ENCODE results near the gene DNTT.
"Not testable (repeated sequence)": the region's sequence is repeated elsewhere in the genome, so short reads cannot be mapped to it uniquely, and the experiment has no call there.

DNTT gene

DNA sequence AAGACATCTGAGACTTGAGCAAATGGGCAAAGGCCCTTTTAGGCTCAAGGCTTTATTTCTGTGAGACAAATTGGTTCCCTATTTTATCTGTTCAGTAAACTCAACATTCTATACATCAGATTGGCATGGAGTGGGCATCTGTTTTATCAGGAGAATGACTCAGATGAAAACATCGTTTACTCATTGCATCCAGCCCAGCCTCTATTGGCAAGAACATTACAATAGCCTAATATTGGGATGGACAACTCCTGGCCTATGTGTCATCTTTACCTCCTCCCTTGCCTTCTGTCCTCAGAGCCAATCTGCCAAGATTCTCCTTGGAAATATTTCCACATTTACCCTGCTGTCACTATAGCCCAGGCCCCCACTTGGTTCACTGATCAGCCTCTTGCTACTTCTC is 27.4 kb upstream of the DNTT start:
- no peak for DNase-seq

DNA sequence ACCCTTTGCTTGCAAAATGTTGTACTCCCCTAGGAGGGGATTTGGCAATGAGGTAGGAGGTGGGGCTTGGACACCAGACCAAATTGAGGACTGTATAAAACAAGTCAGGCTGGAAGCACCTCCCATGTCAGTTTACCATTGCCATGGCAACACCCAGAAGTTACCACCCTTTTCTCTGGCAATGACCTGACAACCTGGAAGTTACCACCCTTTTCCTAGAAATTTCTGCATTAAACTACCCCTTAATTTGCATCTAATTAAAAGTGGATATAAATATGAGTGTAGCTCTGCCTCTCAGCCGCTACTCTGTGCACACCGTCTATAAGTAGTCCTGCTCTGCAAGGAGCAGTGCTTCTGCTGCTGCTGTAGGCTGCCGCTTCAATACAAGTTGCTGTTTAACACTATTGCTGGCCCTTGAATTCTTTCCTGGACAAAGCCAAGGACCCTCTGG is 25.0 kb upstream of the DNTT start:
- no peak for DNase-seq

DNA sequence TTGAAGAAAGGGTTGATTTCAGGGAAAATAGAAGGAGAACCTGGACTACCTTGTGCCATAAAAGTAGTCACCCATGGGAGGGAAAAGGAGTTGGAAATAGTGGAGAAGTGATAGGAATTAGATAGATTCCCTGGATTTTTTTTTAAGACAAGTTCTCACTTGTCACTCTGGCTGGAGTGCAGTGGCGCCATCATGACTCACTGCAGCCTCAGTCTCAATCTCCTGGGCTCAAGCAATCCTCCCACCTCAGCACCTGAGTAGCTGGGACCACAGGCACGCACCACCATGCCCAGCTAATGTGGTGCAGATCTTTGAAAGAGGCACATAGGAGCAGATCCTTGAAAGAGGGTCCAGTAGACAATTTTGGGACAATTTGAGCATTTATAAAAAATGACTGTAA is 23.4 kb upstream of the DNTT start:
- no peak for DNase-seq

DNA sequence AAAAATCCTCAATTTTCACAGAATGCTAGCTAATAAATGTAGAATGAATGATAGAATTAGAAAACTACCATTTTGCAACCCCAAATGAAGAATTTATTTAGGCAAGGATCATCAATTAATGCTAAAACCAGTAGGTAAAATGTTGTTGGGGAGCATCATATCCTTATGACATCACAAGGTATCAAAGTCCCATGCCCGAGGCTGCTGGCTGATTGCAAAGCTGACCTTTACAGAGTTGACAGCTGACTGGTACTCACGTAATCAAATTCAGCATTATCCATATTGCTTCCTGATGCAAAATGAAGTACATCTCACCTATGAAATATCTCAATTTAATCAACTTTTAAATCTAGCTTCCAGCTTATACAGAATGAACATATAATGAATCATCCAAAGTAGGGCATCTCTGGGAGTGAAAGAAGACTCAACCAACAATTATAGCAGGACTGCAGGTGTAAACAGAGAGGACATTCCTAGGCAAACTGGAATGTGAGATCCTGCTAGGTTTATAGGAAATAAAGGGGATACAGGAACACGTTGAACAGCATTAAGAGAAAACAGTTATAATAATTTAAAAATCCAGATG is 22.7 kb upstream of the DNTT start:
- DNase-seq, result no peak

DNA sequence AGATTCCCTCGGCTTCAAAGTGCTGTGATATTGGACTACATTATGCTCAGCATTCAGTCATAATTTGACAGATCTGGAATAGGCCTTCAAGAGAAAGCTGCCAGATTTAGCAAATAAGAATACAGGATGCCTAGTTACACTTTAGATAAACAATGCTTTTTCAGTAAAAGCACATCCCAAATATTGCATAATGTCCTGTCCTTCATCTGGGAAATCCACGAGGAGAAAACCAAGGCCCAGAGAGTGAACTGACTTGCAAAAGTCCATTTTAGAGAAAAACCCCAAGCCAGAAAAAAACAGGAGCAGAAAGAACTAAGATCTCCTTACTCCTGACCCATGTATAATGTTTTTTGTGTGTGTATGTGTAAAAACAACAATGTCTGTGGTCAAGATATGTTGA is 20.9 kb upstream of the DNTT start:
- no peak for DNase-seq

DNA sequence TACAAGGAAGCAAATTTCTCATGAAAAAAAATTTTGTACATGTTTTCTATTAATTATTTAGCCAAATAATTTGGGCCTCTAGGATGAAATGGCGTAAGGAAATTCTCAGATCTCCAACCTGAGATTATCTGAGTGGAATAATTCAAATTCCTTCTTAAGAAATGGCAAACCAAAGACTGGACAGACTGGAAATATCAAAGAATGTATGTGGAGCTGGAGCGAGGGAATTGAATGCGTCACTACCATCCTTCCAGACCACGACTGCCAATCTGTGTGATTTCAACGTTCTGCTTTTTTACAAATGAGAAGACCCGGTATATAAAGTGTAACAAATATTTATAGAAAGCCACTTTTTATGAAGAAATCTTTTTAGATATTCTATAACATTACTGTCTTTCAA is 20.5 kb upstream of the DNTT start:
- DNase-seq, result no peak

DNA sequence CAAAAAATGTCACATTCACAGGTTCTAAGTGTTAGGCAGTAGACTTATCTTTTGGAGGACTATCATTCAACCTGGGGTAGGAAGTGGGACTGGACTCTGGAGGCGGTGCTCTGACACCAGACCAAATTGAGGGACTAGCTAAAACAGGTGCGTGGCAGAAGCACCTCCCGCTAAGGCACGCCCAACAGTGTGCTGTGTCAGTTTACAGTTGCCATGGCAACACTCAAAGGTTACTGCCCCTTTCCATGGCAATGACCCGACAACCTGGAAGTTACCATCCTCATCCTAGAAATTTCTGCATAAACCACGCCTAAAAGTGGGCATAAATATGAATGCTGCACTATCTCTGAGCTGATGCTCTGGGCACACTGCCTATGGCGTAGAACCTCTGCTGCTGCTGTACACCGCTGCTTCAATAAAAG is 18.9 kb upstream of the DNTT start:
- no peak for DNase-seq

DNA sequence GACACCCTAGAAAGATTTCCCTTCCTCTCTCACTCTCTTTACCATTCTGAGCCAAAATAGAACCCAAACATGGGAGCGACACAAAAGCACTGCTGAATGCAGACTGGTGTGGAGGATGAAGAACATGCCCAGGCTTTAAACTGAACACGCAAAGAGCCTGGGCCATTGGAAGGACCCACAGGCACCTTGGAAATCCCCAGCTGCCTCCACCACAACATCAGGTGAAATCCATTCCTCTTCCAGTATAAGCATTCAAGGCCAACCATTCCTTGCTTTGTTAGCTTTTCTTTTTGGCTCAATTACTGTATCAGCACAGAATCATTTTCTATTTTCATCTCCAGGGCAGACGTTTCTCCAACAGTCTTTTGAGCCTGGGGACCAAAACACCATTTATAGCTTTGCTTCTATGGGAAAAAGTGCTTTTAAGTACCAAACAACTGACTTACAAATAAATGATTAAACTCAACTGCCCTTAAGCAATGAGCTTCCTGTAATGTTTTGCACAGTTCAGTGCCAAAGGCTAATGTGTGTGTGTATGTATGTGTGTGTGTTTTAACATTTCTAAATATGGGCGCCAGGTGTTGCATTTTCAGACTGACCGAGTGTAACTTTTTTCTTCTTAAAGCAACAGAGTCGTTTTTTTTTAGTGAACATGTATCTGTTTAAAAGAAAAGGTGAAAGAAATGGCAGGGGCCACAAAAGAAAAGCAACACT is 16.7 kb upstream of the DNTT start:
- no peak for DNase-seq

DNA sequence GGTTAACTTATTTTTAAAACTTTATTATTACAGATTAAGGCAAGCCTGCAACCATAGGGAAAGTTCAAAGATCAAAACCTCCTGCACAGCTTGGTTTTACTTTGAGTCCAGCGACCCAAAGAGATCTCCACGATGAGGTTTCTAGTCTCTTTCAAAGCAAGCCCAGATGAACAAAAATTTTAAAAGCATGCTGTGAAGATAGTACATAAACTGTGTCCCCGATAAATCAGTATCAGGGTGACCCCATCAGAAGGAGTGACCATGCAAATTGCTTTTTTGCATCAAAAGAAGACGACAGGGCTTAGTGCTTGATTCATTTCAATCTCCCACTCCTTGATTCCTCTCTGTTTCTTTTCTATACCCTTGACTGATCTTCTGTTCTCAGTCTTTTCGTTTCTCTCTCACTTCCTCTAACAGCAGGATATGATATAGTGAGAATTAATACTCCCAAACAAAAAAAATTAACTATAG is 16.0 kb upstream of the DNTT start:
- DNase-seq, result no peak

DNA sequence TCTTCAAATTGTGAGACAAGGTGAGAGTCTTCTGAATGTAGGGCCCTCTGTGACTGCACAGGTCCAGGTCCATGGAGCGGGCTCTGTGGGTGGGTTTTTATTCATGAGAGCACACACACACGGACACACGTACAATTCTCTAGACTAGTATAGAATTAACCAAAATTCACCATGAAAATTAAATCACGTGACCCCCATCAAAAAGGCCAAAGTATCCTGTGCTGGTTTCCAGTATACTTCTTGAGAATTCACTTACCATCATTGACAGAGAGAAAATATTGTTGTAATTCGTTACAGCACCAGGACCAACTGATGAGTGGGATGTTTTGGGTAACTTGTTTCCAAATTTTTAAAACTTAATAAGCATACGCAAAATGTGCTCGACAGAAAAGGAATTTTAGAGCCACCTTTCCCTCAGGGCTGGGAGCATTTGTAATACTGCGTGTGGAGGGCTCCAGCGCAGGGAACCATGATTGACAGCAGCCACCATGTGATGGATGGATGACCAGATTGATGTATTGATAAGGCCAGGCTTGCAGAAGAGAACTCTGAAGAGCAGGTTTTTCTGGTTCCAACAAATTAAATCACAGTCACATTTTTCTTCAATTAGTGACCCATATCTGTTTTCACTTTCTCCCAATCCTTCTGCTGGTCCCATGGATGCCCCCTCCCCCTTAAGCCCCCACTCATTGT is 14.9 kb upstream of the DNTT start:
- no peak for DNase-seq

DNA sequence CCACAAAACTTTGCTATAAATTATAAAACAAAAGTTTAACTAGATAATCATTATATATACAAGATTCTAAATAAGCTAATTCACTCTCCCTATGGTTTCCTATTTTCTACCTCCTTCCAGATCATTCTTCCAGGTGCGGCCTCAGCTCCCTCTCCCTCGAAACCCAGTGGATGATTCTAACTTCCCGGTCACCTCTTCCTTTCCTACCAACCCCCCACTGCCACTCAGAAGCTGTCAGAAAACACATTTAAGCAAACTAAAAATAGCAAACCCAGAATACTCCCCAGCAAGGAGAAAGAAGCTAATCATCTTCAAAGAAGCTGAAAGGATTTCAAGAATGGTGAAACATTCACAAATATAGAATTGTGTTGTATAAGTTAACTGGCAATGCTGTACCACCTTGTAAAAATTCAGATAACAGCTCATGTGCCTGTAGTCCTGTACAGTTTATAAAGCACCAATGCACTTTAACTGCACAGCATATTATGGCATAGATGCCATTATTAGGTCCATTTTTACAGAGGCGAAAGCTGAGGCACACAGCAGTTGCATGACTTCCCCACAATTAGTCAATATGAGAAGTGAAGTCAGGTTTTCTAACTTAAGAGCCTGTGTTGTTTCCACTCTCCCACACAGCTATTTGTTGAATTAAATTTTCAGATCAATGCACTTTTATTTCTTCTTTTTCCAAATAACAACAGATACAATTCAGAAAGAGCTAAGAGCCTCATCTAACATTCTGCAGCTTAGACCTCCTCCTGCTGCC is 13.7 kb upstream of the DNTT start:
- DNase-seq, result no peak

DNA sequence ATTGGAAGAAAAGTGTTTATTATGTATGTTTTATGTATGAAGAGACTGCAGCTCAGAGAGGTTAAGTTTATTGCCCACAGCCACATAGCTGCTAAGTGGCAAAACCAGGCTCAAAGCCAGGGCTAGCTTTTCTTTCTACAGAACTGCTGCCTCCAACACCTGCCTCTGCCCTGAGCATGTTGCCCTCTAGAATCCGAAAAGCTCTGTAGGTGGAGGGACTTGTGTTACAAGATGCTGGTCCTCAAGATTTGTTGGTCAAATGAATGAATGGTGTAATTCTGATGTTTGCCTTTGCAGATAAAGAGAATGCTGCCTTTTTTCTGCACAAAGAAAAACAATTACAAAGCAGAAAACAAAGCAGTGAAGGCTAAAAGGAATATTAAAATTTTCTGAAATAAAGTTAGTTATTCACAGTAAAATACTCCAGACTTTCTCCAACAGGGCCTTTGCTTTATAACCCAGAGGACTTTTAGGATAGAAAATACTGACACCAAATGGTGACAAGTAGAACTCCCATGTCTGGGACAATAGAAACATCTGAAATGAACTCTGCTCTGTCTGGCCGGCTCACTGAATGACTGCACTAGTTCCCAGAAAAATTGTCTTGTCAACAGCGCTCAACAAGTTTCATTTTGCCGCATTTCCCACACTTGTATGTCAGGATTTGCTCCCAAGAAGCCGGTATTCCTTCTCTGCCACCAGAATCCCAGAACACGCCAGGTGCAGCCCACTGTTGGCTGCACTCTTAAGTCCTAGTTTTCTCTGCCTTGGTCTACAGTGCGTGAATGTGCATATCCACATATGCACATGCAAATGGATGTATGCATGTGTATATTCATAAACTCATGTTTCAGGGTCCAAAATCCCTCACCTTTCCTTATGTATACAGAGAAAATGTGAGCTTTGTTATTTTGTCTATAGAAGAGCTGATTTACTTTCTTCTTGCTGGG is 11.0 kb upstream of the DNTT start:
- peak in 1 of 5 donors; percentile 8 for DNase-seq

DNA sequence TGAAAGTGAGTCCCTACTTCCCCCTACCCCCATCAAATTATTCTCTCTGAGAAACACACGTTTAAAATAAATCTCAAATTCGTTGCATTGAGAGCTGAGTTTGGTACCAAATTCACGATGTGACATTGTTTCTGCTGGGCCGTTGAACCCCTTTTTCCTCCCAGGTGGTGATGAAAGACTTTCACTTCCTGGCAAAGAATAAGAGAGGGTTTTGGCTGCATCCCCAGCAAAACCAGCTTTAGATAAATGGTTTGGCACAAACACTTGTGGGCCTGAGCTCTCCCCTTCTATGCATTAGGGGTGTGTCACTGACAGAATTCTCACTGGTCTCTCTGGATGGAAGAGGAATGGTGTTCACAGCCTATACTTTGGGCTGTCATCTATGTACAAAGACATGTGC is 8.8 kb upstream of the DNTT start:
- no peak for DNase-seq

DNA sequence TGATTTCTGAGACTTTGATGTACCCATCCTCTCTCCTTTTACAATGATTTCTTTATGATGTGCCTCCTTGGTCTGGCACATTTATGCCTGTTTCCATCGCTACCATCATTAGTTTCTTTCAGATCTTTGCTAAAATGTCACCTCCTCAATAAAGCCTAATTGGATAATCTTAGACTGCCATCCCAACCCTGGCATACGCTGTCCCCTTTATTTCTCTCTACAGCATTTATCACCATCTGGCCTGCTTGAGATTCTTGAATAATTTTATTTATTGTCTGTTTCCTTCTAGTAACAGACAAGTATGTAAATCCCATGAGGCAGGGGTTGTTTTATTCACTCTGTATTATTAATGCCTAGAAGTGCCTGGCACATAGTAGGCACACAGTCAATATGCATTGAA is 6.7 kb upstream of the DNTT start:
- no peak for DNase-seq

DNA sequence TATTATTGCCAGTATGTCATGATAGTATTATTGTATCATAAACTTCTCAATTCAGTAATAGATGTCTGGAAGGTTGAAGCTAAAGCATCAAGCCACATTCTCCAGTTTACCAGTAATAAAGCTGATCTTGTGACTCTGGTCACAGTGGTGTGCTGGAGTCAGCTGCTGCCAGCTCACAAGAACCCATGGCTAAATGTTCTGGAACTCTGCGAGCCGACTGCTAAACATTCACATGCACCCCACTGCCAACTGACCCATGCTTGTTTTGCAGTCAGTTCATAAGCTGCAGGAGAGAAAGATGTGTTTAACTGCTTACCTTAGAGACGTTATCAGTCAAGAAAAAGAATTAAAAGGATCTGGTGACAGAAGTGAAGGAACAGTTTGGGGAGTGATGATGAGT is 5.9 kb upstream of the DNTT start:
- DNase-seq, result no peak

DNA sequence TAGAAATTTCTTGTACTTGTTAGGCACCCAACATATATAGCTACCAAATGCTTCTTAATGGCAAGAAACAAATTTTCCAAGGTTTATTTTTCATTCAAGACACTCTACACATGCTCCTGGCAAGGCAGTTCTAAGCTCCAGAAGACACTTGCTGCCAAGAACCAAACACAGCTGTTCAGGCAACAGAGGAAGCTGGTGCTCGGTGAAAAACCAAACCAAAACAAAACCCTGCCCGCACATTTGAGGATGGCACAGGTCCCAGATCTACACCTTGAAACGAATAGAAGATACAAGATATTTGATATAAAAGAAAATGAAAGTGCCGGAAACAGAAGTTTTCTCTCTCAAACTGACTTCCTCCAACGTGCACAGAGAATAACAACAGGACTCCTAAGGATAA is 4.9 kb upstream of the DNTT start:
- no peak for DNase-seq

DNA sequence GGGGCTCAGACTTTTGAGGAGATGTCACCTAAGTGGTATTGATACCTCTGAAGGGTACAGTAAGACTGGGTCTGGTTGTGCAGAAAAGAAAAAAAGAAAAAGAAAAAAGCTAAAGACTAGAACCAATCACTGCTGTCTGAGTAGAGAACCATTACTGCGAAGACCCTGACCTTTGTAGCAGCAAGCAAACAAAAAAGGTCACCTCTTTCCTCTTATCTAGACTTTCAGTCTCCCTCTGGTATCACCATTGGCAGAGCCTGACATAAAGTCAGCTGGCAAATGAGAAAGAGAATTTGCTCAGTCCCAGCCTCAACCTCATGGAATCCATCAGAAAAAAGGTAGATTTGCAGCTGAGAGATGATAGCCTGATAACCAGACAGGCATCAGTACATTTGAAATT is 2.6 kb upstream of the DNTT start:
- DNase-seq, result no peak

DNA sequence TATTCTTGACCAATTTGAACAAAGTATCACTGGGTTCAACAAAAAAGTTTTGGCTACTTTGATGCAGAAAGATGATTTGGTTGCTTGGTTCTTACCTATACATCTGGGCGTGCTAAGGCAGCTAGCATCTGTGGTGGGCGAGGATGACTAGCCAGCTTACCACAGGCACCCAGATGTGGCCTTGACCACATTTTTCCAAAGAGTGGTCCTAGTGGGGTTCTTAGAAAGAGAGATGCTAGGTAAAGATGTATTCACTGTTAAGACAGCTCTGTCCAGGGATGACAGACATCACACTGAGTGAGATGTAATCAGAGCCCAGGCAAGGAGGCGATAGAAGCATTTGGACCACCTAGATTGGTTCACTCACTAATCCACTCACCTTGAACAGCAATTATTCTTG is 785 bp downstream of the DNTT start:
- no peak for DNase-seq

DNA sequence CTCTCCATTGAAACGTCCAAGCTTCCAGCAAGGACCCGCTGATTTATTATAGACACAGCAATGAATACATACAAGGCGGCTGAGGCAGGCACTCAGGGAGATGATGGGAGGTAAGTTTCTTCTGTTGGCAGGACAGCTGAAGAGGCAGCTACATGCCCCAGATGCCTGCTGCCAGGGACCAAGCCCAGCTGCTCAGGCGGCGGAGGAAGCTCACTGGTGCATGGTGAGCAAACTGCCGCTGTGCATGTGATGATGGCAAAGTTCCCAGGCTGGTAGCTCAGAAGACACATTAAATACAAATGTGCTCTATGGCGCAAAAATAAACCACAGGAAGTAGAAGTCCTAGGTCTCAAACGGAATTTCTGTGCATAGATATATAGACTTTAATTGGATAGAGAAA is 2.3 kb downstream of the DNTT start:
- no peak for DNase-seq

DNA sequence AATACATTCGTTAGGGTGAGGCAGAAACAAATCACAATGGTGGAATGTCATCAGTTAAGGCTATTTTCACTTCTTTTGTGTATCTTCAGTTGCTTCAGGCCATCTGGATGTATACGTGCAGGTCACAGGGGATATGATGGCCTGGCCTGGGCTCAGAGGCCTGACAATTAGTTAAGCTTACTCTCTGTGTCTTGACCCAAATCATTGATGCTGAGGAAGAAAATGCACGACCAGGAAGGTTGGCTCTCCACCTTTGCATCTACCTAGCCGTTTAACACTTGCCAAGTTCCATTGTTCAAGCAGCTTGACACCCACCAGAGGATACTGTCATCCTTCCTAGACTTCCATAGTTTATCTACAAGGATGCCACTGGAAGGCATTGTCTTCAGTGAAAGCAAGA is 4.6 kb downstream of the DNTT start:
- DNase-seq, result not testable (repeated sequence)

DNA sequence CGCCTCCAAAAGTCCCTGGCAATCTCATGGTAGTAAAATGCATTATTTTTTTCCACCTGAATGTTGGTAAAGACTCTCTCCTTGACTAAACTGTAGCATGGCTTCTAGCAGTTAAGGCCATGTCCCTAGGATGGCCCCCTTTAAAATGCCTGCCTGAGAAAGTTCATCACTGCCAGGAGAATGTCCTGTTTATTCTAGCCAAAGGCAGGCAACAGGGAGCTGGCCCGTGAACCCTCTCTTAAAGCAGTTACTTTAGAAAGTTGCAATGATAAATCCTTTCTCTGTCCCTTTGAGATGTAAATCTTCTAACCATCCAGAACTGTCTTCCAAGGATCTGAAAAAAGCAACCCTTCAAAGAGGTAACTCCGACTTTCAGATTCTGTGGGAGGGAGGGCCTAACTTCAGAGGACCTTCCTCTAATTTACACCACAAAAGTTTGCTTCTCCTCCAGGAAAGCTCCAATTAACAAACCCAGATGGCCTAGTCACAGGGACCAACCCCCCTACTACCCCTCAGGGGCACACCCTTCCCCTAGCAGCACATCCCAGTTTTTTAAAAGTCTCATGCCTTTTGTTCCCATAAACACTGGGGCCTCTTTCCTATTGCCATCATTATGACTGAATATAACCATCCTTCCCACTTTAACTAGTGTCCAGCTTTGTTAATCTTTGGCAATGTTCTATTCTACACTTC is 5.5 kb downstream of the DNTT start:
- no peak for DNase-seq

DNA sequence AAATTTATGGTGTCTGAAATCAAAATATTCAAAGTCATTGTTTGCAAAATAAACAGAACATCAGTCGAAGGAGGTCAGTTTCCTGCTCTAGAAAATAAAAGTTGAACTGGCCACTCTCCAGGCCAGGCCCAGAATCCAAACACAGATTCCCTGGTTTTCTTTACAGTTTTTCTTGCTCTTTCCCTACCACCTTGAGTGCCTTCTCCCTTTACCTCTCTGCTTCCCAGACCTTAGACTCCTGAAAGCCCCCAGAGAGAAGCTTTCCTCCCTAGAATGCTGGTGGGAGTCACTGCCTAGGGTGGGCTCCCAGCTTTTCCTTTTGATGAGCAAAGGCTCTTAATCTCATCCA is 6.1 kb downstream of the DNTT start:
- DNase-seq, result no peak
